ENCODE measurements around the gene SEPTIN8.

SEPTIN8 gene

GRCh38 chr5:132766020-132766805 is 10.8 kb downstream of the SEPTIN8 start:
- Histone ChIP-seq H3K4ac (ENCODE audit: low read depth in 1 of 2, low read length in 2 of 2) (no peak overlapping the region), H2BK5ac (ENCODE audit: low read depth, low read length, poor library complexity, severe bottlenecking) (no peak overlapping the region), H4K91ac (ENCODE audit: low read length) (no peak overlapping the region), H4K8ac (ENCODE audit: low read length) (peak overlapping the region; percentile 13), H3K27me3 (ENCODE audit: control insufficient read depth in 1 of 2, insufficient read depth in 1 of 2, low read length in 2 of 2) (no peaks in the 10 kb centered on the region), H3K9ac (ENCODE audit: low read length) (no peak overlapping the region), H2AK5ac (ENCODE audit: low read length, severe bottlenecking) (no peak overlapping the region), H3K4me1 (ENCODE audit: control insufficient read depth, insufficient read depth, low read depth, low read length) (peaks cover 19% of the 10 kb centered on the region), H3K14ac (ENCODE audit: low read length in 2 of 2) (no peak overlapping the region), H3K4me3 (ENCODE audit: insufficient read depth in 1 of 2, low read depth in 1 of 2, low read length in 2 of 2) (no peak overlapping the region), H2BK12ac (ENCODE audit: low read length in 2 of 2) (no peak overlapping the region), H3K9me3 (ENCODE audit: control insufficient read depth, low read length) (no peaks in the 10 kb centered on the region), H3K4me2 (ENCODE audit: low read length, poor library complexity, severe bottlenecking) (no peak overlapping the region), H3K36me3 (ENCODE audit: control insufficient read depth in 1 of 2, insufficient read depth in 2 of 2, low read depth in 1 of 2, low read length in 2 of 2) (peaks cover 39 to 55% of the 10 kb centered on the region in 2 experiments), H3K79me1 (replicated peaks; ENCODE audit: low read length, poor library complexity, severe bottlenecking) (peaks cover 38% of the 10 kb centered on the region), H2BK120ac (ENCODE audit: low read depth, low read length) (no peak overlapping the region), H2BK15ac (ENCODE audit: low read depth, poor library complexity, severe bottlenecking) (no peak overlapping the region), H3K27ac (ENCODE audit: low read length, poor library complexity, severe bottlenecking) (no peak overlapping the region), H2AFZ (ENCODE audit: low read depth, low read length) (no peak overlapping the region), H3K23ac (ENCODE audit: low read length in 2 of 2) (no peak overlapping the region), H3K18ac (ENCODE audit: low read depth in 1 of 2, low read length in 2 of 2) (no peak overlapping the region)
- DNase-seq: no peak
- 96% methylated on average over 13 of the region's 14 CpGs for WGBS

GRCh38 chr5:132765311-132766019 is 11.6 kb downstream of the SEPTIN8 start:
- DNase-seq: no peak
- no peak overlapping the region for H2BK120ac ChIP-seq (ENCODE audit: low read depth, low read length)
- peaks cover 38% of the 10 kb centered on the region for H3K79me1 ChIP-seq (replicated peaks; ENCODE audit: low read length, poor library complexity, severe bottlenecking)
- no peak overlapping the region for H3K18ac ChIP-seq (ENCODE audit: low read depth in 1 of 2, low read length in 2 of 2)
- H3K14ac ChIP-seq (ENCODE audit: low read length in 2 of 2): no peak overlapping the region
- no peak overlapping the region for H3K9ac ChIP-seq (ENCODE audit: low read length)
- 97% methylated on average over 12 of the region's 12 CpGs for WGBS
- peaks cover 16% of the 10 kb centered on the region for H3K4me1 ChIP-seq (ENCODE audit: control insufficient read depth, insufficient read depth, low read depth, low read length)
- H3K4ac ChIP-seq (ENCODE audit: low read depth in 1 of 2, low read length in 2 of 2): no peak overlapping the region
- H4K8ac ChIP-seq (ENCODE audit: low read length): no peak overlapping the region
- no peaks in the 10 kb centered on the region for H3K9me3 ChIP-seq (ENCODE audit: control insufficient read depth, low read length)
- no peak overlapping the region for H3K27ac ChIP-seq (ENCODE audit: low read length, poor library complexity, severe bottlenecking)
- H2AFZ ChIP-seq (ENCODE audit: low read depth, low read length): no peak overlapping the region
- H4K91ac ChIP-seq (ENCODE audit: low read length): no peak overlapping the region
- H2BK15ac ChIP-seq (ENCODE audit: low read depth, poor library complexity, severe bottlenecking): no peak overlapping the region
- no peak overlapping the region for H2AK5ac ChIP-seq (ENCODE audit: low read length, severe bottlenecking)
- no peak overlapping the region for H2BK12ac ChIP-seq (ENCODE audit: low read length in 2 of 2)
- H3K23ac ChIP-seq (ENCODE audit: low read length in 2 of 2): no peak overlapping the region
- peaks cover 46 to 60% of the 10 kb centered on the region in 2 experiments for H3K36me3 ChIP-seq (ENCODE audit: control insufficient read depth in 1 of 2, insufficient read depth in 2 of 2, low read depth in 1 of 2, low read length in 2 of 2)
- no peaks in the 10 kb centered on the region for H3K27me3 ChIP-seq (ENCODE audit: control insufficient read depth in 1 of 2, insufficient read depth in 1 of 2, low read length in 2 of 2)
- H3K4me3 ChIP-seq (ENCODE audit: insufficient read depth in 1 of 2, low read depth in 1 of 2, low read length in 2 of 2): no peak overlapping the region
- H3K4me2 ChIP-seq (ENCODE audit: low read length, poor library complexity, severe bottlenecking): no peak overlapping the region
- H2BK5ac ChIP-seq (ENCODE audit: low read depth, low read length, poor library complexity, severe bottlenecking): no peak overlapping the region

DNA sequence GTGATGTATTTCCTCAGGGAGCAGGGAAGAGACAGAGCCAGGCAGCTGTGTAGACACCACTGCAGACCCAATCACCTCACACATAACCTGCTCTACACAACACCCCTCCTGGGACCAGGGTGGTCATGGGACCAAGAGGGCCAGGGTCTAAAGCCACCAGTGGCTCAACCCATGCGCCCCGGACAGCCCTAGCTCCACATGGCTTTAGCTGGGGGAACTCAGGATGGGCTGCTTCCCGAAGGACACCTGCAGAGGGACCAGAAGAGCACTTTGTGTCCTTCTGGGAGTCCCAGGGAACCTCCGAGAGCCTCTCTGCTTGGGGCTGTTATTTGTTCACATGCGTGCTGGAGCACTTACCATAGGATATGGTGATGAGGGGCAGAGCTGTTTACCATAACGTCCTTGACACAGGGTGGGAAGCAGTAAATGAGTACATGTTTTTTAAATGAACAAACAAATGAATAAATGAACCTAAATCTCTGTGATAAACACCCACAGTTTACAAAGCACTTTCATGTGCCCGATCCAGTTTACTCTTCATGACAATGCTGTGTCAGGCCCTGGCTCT is 12.3 kb downstream of the SEPTIN8 start:
- Histone ChIP-seq H3K4me1 (ENCODE audit: control insufficient read depth, insufficient read depth, low read depth, low read length) (peaks cover 16% of the 10 kb centered on the region), H2BK12ac (ENCODE audit: low read length in 2 of 2) (no peak overlapping the region), H2BK15ac (ENCODE audit: low read depth, poor library complexity, severe bottlenecking) (no peak overlapping the region), H3K18ac (ENCODE audit: low read depth in 1 of 2, low read length in 2 of 2) (no peak overlapping the region), H3K79me1 (replicated peaks; ENCODE audit: low read length, poor library complexity, severe bottlenecking) (peaks cover 38% of the 10 kb centered on the region), H2AFZ (ENCODE audit: low read depth, low read length) (no peak overlapping the region), H2AK5ac (ENCODE audit: low read length, severe bottlenecking) (no peak overlapping the region), H3K36me3 (ENCODE audit: control insufficient read depth in 1 of 2, insufficient read depth in 2 of 2, low read depth in 1 of 2, low read length in 2 of 2) (peaks cover 53 to 67% of the 10 kb centered on the region in 2 experiments), H3K9ac (ENCODE audit: low read length) (no peak overlapping the region), H3K9me3 (ENCODE audit: control insufficient read depth, low read length) (no peaks in the 10 kb centered on the region), H3K23ac (ENCODE audit: low read length in 2 of 2) (no peak overlapping the region), H4K8ac (ENCODE audit: low read length) (no peak overlapping the region), H2BK5ac (ENCODE audit: low read depth, low read length, poor library complexity, severe bottlenecking) (no peak overlapping the region), H3K14ac (ENCODE audit: low read length in 2 of 2) (no peak overlapping the region), H4K91ac (ENCODE audit: low read length) (no peak overlapping the region), H3K4me3 (ENCODE audit: insufficient read depth in 1 of 2, low read depth in 1 of 2, low read length in 2 of 2) (no peak overlapping the region), H2BK120ac (ENCODE audit: low read depth, low read length) (no peak overlapping the region), H3K4me2 (ENCODE audit: low read length, poor library complexity, severe bottlenecking) (no peak overlapping the region), H3K4ac (ENCODE audit: low read depth in 1 of 2, low read length in 2 of 2) (no peak overlapping the region), H3K27ac (ENCODE audit: low read length, poor library complexity, severe bottlenecking) (no peak overlapping the region), H3K27me3 (ENCODE audit: control insufficient read depth in 1 of 2, insufficient read depth in 1 of 2, low read length in 2 of 2) (no peaks in the 10 kb centered on the region)
- WGBS: 97% methylated on average over 6 of the region's 7 CpGs
- no peak for DNase-seq

DNA sequence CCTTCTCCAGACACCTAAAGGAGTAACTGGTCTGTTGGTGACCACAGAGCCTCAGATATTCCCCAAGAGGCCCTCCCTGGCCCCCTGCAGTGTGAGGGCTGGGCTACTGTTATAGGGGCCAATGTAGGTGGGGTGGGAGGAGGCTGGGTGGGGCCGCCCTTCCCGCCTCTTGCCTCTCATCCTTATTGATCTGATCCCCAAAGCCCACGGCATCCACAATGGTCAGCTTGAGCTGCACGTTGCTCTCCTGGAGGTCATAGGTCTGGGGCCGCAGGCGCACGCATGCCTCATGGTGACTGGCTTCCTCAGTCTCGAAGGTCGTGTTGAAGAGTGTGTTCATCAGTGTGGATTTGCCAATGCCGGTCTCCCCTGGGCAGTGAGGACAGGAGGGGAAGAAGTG is 13.0 kb downstream of the SEPTIN8 start:
- H2BK12ac ChIP-seq (ENCODE audit: low read length in 2 of 2): no peak overlapping the region
- no peak overlapping the region for H2BK15ac ChIP-seq (ENCODE audit: low read depth, poor library complexity, severe bottlenecking)
- WGBS: 97% methylated on average over 8 of the region's 10 CpGs
- no peak overlapping the region for H3K23ac ChIP-seq (ENCODE audit: low read length in 2 of 2)
- no peak overlapping the region for H3K14ac ChIP-seq (ENCODE audit: low read length in 2 of 2)
- H3K27ac ChIP-seq (ENCODE audit: low read length, poor library complexity, severe bottlenecking): no peak overlapping the region
- H2AK5ac ChIP-seq (ENCODE audit: low read length, severe bottlenecking): no peak overlapping the region
- no peak for DNase-seq
- H3K4me2 ChIP-seq (ENCODE audit: low read length, poor library complexity, severe bottlenecking): no peak overlapping the region
- H3K9me3 ChIP-seq (ENCODE audit: control insufficient read depth, low read length): no peaks in the 10 kb centered on the region
- H4K91ac ChIP-seq (ENCODE audit: low read length): no peak overlapping the region
- peaks cover 60 to 74% of the 10 kb centered on the region in 2 experiments for H3K36me3 ChIP-seq (ENCODE audit: control insufficient read depth in 1 of 2, insufficient read depth in 2 of 2, low read depth in 1 of 2, low read length in 2 of 2)
- no peak overlapping the region for H2BK120ac ChIP-seq (ENCODE audit: low read depth, low read length)
- no peak overlapping the region for H2BK5ac ChIP-seq (ENCODE audit: low read depth, low read length, poor library complexity, severe bottlenecking)
- no peak overlapping the region for H3K18ac ChIP-seq (ENCODE audit: low read depth in 1 of 2, low read length in 2 of 2)
- H3K4ac ChIP-seq (ENCODE audit: low read depth in 1 of 2, low read length in 2 of 2): no peak overlapping the region
- peaks cover 18% of the 10 kb centered on the region for H3K4me1 ChIP-seq (ENCODE audit: control insufficient read depth, insufficient read depth, low read depth, low read length)
- H2AFZ ChIP-seq (ENCODE audit: low read depth, low read length): no peak overlapping the region
- H3K79me1 ChIP-seq (replicated peaks; ENCODE audit: low read length, poor library complexity, severe bottlenecking): peaks cover 33% of the 10 kb centered on the region
- no peak overlapping the region for H3K9ac ChIP-seq (ENCODE audit: low read length)
- no peak overlapping the region for H3K4me3 ChIP-seq (ENCODE audit: insufficient read depth in 1 of 2, low read depth in 1 of 2, low read length in 2 of 2)
- no peak overlapping the region for H4K8ac ChIP-seq (ENCODE audit: low read length)
- H3K27me3 ChIP-seq (ENCODE audit: control insufficient read depth in 1 of 2, insufficient read depth in 1 of 2, low read length in 2 of 2): no peaks in the 10 kb centered on the region

Data from mesenchymal stem cell (in vitro differentiated cells and primary cell).